ENCODE measurements around the gene CCDC88C.

CCDC88C gene

DNA sequence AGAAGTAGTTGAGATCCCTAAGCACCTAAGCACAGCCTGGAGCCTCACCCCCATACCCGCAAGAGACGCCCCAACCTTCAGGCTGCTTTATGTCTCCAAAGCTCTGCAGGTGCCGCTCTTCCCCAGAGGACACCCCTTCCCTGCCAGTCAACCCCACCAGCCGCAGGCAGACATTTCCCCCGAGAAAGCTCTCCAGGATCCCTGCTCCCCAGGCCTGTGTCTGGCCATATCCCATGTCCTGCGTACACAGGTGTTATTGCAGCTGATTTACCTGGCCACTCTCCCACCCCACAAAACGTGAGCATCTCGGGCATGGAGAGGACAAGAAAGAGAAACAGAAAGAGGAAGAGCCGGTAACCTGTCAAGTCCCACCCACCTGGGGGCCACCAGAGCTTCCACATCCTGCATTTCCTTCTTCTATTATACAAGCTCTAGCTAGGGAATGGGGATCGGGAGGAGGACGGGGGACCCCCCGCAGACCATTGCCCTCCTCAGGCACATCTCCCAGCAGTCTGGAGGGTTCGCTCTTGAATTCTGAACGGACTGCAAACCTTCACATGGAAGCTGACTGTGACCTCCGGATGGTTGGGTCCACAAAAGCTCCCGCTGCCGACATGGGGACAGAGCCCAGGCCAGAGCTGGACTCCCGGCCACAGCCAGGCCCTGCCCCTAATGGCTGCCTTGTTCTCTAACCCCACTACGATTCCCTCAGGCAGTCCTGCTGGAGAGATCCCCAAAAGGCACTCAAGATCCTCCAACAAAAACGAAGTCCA is 17.6 kb downstream of the CCDC88C start:
- no peak for DNase-seq (ENCODE audit: low read depth, low spot score)

DNA sequence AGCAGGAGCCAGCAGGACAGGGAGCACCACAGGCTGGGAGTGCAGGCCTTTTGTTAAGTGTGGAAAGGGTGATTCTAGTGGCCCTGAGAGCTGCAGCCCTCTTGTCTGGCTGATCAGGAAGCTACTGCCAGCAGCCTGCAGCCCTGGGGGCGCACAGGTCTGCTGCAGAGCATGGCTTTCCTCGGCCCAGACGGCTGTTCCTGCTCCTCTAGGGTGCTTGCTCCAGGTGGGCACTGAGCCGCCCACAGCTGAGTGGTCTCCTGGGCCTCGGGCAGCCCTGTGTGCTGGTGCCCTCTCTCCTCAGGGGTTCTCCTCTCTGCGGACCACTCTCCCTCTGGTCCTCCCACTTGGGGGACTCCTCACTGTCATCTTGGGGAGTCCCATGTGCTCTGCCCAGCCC is 18.9 kb downstream of the CCDC88C start:
- no peak for DNase-seq (ENCODE audit: low read depth, low spot score)

- DNase-seq (ENCODE audit: low read depth, low spot score): no peak
These were observed 19.5 kb downstream of the CCDC88C start for GRCh38 chr14:91397965-91398591.

DNA sequence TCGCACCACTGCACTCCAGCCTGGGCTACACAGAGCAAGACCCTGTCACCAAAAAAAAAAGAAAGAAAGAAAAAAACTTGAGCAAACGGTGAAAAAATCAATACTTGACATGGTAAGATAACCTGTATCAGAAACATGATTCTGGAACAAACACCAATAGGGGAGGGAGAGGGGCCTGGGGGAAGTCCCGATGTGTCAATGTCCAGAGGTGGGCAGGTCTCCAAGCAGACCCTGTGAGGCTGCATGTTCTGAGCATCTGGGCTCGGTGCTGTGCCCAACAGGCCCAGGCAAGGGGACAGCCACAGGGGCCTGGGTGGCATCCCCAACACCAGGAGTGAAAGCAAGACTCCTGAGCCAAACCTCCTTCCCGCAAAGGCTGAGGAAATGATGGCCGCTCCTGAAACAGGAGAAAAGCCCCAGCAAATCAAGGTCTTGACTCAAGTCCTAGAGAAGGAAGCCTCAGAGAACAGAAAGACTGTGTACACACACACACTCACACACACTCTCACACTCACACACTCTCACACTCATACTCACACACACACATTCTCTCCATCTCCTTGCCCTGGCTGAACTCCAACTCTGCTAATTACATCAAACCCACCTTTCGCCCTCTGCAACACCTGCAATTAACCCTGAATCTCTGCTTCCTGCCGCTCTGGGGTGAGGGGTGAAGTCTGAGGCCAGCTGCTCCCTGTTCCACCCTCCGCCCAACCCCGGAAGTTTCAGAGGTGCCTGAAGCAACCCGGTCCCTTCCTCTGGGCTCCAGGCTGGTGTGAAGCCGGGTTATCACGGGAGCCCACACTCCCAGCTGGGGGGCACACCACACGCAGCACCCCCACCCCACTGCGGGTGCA is 20.4 kb downstream of the CCDC88C start:
- no peak for DNase-seq (ENCODE audit: low read depth, low spot score)

- no peak for DNase-seq (ENCODE audit: low read depth, low spot score)
These were observed 21.5 kb downstream of the CCDC88C start for GRCh38 chr14:91396013-91396660.

DNA sequence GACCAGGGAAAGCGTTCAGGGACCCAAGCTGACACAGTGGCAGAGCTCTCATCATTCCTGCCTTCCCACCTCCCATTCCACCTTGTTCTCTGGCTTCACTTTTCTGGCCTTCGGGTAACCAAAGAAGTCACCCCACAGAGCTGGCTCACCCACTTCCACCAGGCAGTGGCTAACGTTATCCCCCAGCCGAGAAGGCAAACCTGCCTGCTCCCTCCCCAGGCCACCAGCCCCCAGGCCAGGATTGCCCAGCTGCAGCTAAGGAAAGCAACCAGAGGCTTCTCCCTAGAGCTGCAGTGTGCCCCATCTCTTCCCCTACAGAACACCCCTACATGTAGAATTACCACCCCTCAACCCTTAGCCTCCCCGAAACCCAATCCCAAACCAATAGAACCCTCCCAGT is 22.2 kb downstream of the CCDC88C start:
- DNase-seq (ENCODE audit: low read depth, low spot score): no peak

- DNase-seq (ENCODE audit: low read depth, low spot score): no peak
These were observed 23.2 kb downstream of the CCDC88C start for GRCh38 chr14:91394105-91395081.

DNA sequence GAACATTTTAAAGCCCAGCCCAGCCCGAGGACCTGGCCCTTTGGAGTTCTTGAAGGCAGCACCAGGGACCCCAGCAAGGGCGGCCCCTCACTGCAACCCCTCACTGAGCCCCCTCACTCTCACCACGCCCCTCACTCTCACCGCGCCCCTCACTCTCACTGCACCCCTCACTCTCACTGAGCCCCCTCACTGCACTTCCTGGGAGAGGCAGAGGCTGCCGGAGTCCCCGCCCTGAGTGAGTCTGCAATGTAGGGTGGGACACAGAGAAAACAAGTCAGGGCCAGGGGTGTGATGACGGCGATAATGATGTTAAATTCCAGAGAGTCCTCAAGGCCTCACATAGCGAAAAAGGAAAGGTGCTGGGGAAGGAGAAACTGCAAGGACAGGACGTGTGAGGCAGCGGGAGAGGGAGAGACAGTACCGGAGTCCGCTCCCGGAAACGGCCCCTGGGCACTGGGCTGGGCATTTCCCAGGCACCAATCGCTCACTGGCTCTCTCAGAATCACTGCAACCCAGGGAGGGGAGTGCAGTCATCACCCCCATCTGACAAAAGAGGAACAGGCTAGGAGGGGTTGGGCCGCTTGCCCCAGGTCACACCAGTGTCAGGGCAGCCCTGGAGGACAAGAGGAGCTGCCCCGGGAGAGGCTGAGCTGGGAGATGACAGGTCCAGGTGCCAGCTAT is 24.9 kb downstream of the CCDC88C start:
- DNase-seq (ENCODE audit: low read depth, low spot score): no peak

DNA sequence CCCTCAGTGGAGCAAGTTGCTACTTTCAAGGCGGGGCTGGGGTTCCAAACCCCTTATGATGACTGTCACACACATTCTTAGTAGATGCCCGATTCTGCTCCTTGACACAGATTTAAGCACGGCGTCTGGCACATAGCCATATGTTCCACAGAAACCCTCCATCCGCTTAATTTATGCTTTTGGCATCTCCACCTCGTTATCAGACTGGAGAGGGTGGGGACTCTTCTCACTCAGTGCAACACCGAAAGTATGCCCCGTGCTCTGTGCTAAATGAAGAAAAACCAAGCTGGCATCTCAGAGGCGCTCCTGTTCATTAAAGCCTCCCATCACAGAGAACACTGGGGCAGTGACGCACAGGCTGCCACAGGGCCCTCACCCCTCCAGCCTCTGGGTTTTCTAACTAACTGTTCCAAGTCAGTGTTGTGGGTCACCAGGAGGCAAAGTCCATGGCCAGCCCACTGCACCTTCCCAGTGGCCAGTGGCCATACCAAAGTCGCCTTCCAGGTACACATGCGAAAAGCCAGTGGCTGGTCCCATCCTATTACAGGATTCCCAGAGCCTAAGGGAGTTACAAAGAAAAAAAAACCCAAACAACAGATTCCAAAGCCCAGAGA is 27.3 kb downstream of the CCDC88C start:
- DNase-seq (ENCODE audit: low read depth, low spot score): no peak

- DNase-seq (ENCODE audit: low read depth, low spot score): no peak
These were observed 28.5 kb downstream of the CCDC88C start for GRCh38 chr14:91389150-91389549.

GRCh38 chr14:91388551-91388975 is 29.1 kb downstream of the CCDC88C start:
- no peak for DNase-seq (ENCODE audit: low read depth, low spot score)

- no peak for DNase-seq (ENCODE audit: low read depth, low spot score)
These were observed 29.7 kb downstream of the CCDC88C start for GRCh38 chr14:91387951-91388381.

GRCh38 chr14:91387169-91387835 is 30.3 kb downstream of the CCDC88C start:
- DNase-seq (ENCODE audit: low read depth, low spot score): no peak

- DNase-seq (ENCODE audit: low read depth, low spot score): no peak
These were observed 31.9 kb downstream of the CCDC88C start for GRCh38 chr14:91385697-91386096.

GRCh38 chr14:91385224-91385623 is 32.4 kb downstream of the CCDC88C start:
- DNase-seq (ENCODE audit: low read depth, low spot score): no peak

DNA sequence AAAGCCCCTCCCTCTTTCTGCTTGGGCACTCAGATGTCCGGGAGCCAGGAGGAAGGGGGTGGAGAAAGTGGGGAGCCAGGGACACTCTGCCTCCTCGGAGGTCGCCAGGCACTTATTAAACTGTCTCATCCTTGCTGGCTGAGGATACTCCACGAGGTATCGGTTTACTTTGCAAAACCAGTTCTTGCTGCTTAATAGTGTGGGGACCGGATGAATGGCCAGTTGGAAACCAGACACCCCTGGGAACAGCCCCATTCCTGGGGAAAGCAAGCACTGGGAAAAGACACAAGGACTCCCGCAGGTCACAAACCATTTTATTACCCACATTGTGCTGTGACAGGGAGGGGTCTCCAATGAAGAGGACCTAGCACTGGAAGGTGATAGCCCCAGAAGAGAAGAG is 34.2 kb downstream of the CCDC88C start:
- DNase-seq (ENCODE audit: low read depth, low spot score): no peak

DNA sequence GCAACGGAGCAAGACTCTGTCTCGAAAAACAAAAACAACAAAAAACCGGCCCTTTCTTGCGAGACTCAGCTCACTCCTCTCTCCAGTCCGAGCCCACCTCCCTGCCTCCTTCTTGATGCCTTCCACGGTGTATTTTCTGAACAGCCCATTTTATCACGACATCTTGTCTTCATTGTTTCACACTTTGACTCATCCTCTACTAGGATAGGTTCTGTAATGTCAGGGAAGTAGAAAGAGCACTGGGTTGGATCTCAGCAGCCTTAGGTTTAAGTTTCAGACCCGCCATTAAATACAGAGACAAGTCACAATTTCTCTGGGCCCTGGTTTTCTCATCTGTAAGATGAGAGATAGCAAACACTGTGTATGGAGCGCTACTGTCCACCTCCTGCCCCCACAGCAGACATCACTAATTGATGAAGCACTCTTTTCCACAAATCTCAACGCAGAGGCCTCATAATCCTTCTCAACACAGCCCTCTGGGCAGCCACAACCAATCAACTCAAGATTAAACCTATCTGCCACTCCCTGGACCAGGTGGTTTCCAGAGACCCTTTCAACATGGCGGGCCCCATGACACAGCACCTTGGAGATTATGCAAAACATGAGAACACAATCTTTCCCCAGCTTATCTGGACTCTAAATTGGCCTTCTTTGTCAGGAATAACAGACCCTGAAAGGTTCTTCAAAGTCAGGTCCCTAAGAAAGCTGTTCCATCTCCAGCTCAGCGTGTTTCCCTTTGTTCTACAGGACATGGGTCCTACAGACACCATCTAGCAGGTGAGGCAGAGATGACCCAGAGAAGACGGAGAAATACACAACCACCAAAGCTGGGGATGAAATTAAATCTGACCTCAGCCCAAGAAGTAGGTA is 35.6 kb downstream of the CCDC88C start:
- no peak for DNase-seq (ENCODE audit: low read depth, low spot score)
